HG03280 (cell line): ENCODE data around the gene OR52E1.
"Not testable (repeated sequence)": the region's sequence is repeated elsewhere in the genome, so short reads cannot be mapped to it uniquely, and the experiment has no call there.

ENCODE experiments used
- ATAC-seq: cut with Tn5 transposase; IDR thresholded peaks from one replicate; pipeline ENCODE4 v1.9.1; 2021; ENCODE audit warnings: mild to moderate bottlenecking, moderate library complexity; ENCODE audit not compliant: unreplicated experiment

The OR52E1 gene

GRCh38 chr11:5069272-5069671 lies at the start of gene OR52E1:
TSS of gene OR52E1 (plus strand) at chr11:5069572.
- ATAC-seq: no peak

DNA sequence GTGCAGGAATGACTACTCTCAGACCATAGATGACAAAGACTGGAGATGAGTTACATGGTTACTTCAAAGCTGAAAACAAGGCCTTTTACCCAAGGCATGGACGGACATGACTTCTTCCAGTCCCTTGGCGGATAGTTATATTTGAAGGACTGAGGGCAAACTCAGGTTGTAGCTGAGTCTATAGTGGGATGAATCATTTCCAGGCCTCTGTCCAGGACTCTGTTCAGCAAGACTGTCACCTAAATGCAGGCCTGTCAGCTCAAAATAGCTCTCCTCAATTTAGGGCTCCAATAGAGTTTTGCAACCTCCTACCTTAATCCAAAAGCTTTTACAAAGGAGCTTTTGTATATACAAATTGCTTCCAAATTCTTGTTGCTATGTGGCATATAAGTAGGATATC lies 47.4 kb upstream of the OR52E1 start:
- ATAC-seq: no peak

DNA sequence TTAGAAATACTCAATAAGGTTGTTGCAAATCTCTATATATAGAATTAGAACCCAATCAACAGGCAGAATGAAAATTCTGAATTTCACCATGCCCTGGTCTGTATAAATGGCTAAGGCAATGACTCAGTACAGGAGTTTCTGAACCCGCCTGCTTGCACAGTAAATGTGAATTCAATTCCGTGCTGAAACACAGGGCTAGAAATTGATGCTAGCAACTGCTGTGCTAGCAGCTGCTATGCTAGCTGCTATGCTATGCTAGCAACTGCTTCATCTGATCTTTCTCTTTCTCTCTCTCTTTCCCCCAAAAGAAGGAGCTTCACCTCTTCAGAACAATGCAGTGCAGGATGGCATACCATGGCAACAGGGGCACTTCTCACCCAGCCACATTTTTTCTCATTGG lies 32.7 kb upstream of the OR52E1 start:
- no peak for ATAC-seq

DNA sequence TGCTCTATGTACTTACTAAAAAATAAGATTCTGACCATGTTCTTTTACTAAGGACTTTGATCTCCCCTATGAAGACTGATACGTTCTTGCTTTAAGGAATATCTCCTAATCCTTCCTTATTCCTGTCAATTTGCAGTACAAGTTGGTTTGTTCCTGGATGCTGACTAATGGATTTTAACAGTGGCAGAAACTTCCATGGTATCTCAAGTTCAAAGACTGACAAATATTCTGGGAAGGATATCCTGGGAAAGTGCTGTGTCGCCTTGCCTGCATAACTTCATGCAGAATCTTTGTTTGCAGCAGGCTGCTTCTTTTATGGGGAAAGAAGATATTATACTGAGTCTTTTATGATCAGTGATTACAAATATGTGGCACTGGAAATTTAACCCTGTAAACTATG lies 31.4 kb upstream of the OR52E1 start:
- no peak for ATAC-seq

DNA sequence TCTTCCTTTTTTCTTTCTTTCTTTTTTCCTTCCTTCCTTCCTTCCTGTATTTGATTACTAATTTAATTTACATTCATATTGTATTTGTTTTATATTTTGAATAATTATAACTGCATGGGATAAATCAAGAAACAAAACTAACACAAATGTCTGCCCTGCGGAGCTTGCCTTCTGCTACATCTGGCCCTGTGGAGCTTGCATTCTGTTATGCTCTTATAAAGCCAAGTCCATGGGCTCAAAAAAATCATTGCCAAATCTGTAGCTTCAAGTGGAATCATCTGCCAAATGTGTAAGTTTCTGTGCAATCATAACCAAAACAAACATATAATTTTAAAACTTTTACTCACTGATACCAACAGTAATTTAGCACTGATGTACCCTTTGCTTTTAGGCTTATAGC lies 31.0 kb upstream of the OR52E1 start:
- ATAC-seq: no peak

- no peak for ATAC-seq
Measured at GRCh38 chr11:5040876-5041275, 28.5 kb upstream of the OR52E1 start.

- no peak for ATAC-seq
Measured at GRCh38 chr11:5042091-5042490, 27.3 kb upstream of the OR52E1 start.

- no peak for ATAC-seq
Measured at GRCh38 chr11:5043380-5043779, 26.0 kb upstream of the OR52E1 start.

GRCh38 chr11:5046226-5046625 lies 23.1 kb upstream of the OR52E1 start, which contains the start of gene OR52J3:
TSS of gene OR52J3 (plus strand) at chr11:5046526. CDS start at chr11:5046526, 0 bp downstream.
- no peak for ATAC-seq

DNA sequence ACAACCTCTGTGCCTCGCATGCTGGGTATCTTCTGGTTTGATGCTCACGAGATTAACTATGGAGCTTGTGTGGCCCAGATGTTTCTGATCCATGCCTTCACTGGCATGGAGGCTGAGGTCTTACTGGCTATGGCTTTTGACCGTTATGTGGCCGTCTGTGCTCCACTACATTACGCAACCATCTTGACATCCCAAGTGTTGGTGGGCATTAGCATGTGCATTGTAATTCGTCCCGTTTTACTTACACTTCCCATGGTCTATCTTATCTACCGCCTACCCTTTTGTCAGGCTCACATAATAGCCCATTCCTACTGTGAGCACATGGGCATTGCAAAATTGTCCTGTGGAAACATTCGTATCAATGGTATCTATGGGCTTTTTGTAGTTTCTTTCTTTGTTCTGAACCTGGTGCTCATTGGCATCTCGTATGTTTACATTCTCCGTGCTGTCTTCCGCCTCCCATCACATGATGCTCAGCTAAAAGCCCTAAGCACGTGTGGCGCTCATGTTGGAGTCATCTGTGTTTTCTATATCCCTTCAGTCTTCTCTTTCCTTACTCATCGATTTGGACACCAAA lies 22.5 kb upstream of the OR52E1 start:
- no peak for ATAC-seq

DNA sequence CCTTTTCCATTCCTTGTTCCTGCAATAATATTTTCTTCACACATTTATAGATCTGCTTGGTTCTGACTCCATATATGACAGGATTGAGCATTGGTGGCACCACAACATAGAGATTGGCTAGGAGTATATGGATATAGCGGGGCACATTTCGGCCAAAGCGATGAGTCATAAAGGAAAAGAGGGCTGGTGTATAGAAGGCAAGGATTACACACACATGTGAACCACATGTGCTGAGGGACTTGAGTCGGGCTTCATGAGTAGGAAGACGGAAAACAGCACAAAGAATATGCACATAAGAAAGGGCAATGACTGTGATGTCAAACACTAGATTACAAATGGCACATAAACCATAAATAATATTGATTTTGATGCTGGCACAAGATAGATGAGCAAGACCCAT lies 10.7 kb upstream of the OR52E1 start:
- not testable (repeated sequence) for ATAC-seq

DNA sequence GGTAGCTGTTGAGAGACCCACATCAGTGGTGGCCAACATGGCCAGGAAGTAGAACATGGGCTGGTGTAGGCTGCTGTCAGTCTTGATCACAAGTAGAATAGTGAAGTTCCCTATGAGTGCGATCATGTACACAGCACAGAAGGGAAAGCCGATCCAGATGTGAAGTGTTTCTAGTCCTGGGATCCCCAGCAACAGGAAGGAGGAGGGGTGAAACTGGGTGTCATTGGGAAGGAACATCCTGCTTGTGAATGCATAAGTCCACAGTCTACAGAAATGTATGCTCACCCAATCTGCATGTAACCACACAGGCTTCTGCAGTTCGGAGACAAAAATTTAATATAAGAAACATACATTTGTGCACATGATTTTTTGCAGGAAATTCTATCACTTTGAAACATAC lies 10.0 kb upstream of the OR52E1 start, which contains the start of gene OR52E2:
OR52E2 (minus strand) TSS at position 237 of the 400 bp plus-strand sequence; CDS start at position 237, 0 bp downstream.
- no peak for ATAC-seq

DNA sequence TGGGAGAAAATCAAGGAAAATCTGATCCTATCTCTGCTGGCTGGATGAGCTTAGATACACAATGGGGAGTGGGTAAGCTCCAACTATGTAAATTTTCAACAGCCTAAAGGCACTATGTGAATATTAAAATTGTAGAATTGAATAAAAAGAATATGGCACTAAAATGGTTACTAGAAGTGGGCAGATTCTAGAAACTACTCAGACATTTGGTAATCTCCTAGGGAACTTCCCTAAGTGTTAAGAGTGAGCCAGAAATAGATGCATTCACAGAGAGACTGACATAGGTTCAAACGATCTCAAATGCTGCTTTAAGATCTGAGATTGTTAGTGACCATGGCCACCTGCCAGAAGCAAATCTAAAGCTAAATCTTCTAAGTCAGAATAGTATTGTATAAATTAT lies 4.3 kb upstream of the OR52E1 start:
- ATAC-seq: no peak

GRCh38 chr11:5071799-5072198 lies 2.4 kb downstream of the OR52E1 start:
- no peak for ATAC-seq

GRCh38 chr11:5081405-5081804 lies 12.0 kb downstream of the OR52E1 start:
- no peak for ATAC-seq

GRCh38 chr11:5083602-5084001 lies 14.2 kb downstream of the OR52E1 start:
- ATAC-seq: no peak

DNA sequence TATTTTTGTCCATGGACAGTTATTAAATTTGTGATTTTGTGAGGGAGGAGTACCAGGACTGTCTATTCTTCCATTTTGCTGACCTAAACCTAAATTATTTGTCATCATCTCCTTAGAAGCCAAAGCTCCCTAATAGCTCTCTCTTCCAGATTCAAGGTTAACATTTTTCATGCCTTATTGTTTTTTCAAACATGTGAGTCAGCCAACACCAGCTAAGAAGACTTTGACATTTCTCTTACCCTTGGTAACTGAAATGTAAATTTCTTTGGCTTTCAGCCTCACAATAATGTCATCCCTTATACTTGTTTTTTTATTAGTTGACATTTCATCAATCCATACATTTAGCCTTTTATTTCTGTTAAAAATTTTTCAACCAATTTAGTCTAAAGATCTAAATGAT lies 19.2 kb downstream of the OR52E1 start:
- no peak for ATAC-seq

- ATAC-seq: no peak
Measured at GRCh38 chr11:5090668-5091067, 21.3 kb downstream of the OR52E1 start.

DNA sequence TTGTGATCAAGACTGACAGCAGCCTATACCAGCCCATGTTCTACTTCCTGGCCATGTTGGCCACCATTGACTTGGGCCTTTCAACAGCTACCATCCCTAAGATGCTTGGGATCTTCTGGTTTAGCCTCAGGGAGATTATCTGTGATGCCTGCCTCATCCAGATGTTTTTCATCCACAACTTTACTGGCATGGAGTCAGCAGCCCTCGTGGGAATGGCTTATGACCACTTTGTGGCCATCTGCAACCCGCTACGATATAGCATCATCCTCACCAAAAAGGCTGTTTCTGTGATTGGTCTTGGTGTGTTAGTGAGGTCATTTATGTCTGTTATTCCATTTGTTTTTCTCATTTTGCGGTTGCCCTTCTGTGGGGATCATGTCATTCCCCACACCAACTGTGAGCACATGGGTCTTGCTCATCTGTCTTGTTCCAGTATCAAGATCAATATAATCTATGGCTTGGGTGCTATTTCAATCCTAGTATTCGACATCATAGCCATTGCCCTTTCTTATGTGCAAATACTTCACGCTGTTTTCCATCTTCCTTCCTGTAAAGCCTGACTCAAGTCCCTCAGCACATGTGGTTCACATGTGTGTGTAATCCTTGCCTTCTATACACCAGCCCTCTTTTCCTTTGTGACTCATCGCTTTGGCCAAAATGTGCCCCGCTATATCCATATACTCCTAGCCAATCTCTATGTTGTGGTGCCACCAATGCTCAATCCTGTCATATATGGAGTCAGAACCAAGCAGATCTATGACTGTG lies 23.6 kb downstream of the OR52E1 start:
- ATAC-seq: no peak

DNA sequence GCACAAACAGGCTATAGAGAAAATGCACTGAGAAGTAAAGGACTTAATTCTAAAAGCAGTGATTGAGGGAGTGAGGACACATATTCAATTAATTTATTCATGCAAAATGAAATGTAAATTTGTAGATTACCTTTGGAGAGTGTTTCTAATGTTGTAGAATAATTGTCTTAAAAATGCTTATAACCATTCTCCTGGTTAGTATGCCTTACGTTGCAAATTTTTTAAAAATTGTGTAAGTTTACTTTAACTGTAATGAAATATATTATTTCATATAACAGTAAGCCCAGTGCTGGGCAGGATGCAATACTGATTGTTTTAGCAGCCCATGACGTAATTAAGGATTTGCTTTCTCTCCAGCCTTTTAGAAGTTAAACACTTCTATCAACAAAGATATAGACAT lies 26.6 kb downstream of the OR52E1 start:
- no peak for ATAC-seq

DNA sequence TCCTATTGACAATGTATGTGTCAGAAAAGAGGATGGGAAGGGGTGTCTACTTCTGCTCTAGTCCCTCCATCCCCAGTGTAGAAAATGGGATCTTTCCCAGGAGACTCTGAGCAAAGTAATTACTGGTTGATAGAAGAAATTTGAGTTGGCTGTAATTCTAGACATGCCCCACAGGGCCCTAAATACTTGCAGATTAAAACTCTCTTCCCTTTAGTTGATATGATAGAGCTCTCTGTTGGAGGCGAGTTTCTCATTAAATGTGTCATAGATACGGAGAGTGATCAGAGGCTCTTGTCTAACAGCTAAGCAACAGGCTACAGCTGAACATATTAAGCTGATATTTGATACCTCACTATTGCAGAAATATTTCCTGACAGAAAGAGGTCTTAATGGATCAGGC lies 32.9 kb downstream of the OR52E1 start:
- ATAC-seq: no peak

- ATAC-seq: no peak
Measured at GRCh38 chr11:5103066-5103465, 33.7 kb downstream of the OR52E1 start.

DNA sequence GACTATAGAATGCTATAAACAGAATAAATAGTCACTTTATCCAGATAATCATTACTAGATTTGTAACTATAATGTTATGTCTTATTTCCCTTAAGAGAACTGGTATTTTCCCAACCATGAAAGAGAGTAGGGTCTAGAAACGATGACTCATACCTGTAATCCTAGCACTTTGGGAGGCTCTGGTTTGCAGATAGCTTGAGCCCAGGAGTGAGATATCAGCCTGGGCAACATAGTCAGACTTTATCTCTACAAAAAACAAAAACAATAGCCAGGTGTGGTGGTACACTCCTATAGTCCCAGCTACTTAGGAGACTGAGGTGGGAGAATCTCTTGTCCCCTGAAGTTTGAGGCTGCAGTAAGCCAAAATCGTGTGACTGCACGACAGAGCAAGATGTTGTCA lies 37.9 kb downstream of the OR52E1 start:
- ATAC-seq: no peak
